Lung microvascular endothelial cell (primary cell): Measurements from ENCODE around the gene ACTN1. TPM values are rescaled to one million over a fixed set of nuclear protein-coding genes. Genes with fewer than 3 reads are reported as not detected.
"Not testable (repeated sequence)": the region's sequence is repeated elsewhere in the genome, so short reads cannot be mapped to it uniquely, and the experiment has no call there.

Experiments used
- DNase-seq, 2 donors: peaks; one replicate each; pipeline versions ENCODE4 v3.0.0 to v3.0.0-alpha.2; 2010; ENCODE audit warnings: low read depth in 2 of 2
- total RNA-seq: library from RNA; depleted of rRNA; stranded (reverse); fragments of >200 nt; gene quantifications from 2 replicates; pipeline ENCODE4 v1.2.1, GENCODE V29; 2014

ACTN1 gene
- total RNA-seq, 1 donor from 2014 or later, result 219 TPM

GRCh38 chr14:68866991-68867533 lies 112.0 kb downstream of the ACTN1 start:
- DNase-seq, result no peak

- DNase-seq, result no peak
These were observed 113.6 kb downstream of the ACTN1 start for GRCh38 chr14:68865542-68865941.

GRCh38 chr14:68864361-68864750 lies 114.7 kb downstream of the ACTN1 start:
- no peak for DNase-seq

- DNase-seq, result no peak
These were observed 115.3 kb downstream of the ACTN1 start for GRCh38 chr14:68863610-68864360.

GRCh38 chr14:68862954-68863594 lies 116.0 kb downstream of the ACTN1 start:
- peak; percentile 78 to 82 for DNase-seq

GRCh38 chr14:68860771-68861170 lies 118.3 kb downstream of the ACTN1 start:
- no peak for DNase-seq

- no peak for DNase-seq
These were observed 121.5 kb downstream of the ACTN1 start for GRCh38 chr14:68857516-68858070.

- DNase-seq, result no peak
These were observed 122.5 kb downstream of the ACTN1 start for GRCh38 chr14:68856572-68856971.

GRCh38 chr14:68854421-68854820 lies 124.7 kb downstream of the ACTN1 start:
- no peak for DNase-seq

- DNase-seq, result no peak
These were observed 125.4 kb downstream of the ACTN1 start for GRCh38 chr14:68853749-68854148.

- DNase-seq, result not testable (repeated sequence)
These were observed 126.6 kb downstream of the ACTN1 start for GRCh38 chr14:68852493-68852892.

GRCh38 chr14:68851078-68851477 lies 128.0 kb downstream of the ACTN1 start:
- DNase-seq, result no peak

GRCh38 chr14:68849416-68849815 lies 129.7 kb downstream of the ACTN1 start:
- no peak for DNase-seq

GRCh38 chr14:68848253-68848652 lies 130.8 kb downstream of the ACTN1 start:
- no peak for DNase-seq

GRCh38 chr14:68847640-68848039 lies 131.5 kb downstream of the ACTN1 start:
- DNase-seq, result not testable (repeated sequence)

- DNase-seq, result no peak
These were observed 132.6 kb downstream of the ACTN1 start for GRCh38 chr14:68846466-68846865.

GRCh38 chr14:68844210-68844545 lies 134.9 kb downstream of the ACTN1 start:
- no peak for DNase-seq

GRCh38 chr14:68843471-68844209 lies 135.5 kb downstream of the ACTN1 start:
- DNase-seq, result peak; percentile 74 to 75

GRCh38 chr14:68842298-68842697 lies 136.8 kb downstream of the ACTN1 start:
- no peak for DNase-seq

GRCh38 chr14:68841016-68841809 lies 137.9 kb downstream of the ACTN1 start:
- DNase-seq, result peak; percentile 75 to 78

- no peak for DNase-seq
These were observed 138.6 kb downstream of the ACTN1 start for GRCh38 chr14:68840454-68840853.
